Suprapubic skin (tissue), 4 donors: ENCODE data around the gene FAM3B. TPM values are rescaled to one million over a fixed set of nuclear protein-coding genes. Genes with fewer than 3 reads are reported as not detected.

Experiments used
- DNase-seq, 2 donors: peaks; one replicate each; pipeline ENCODE4 v3.0.0-alpha.2; 2019; ENCODE audit warnings: low spot score in 2 of 2
- H3K27ac ChIP-seq: fragments of 200-600 bp; sonication (generic); one replicate; pipeline ENCODE4 v1.5.1; 2019
- H3K27me3 ChIP-seq: fragments of 200-600 bp; sonication (generic); one replicate; pipeline ENCODE4 v1.5.1; 2019
- H3K36me3 ChIP-seq: fragments of 200-600 bp; sonication (generic); one replicate; pipeline ENCODE4 v1.5.1; 2019
- H3K4me1 ChIP-seq: fragments of 200-600 bp; sonication (generic); one replicate; pipeline ENCODE4 v1.5.1; 2019
- H3K4me3 ChIP-seq: fragments of 200-600 bp; sonication (generic); one replicate; pipeline ENCODE4 v1.5.1; 2019; ENCODE audit warnings: mild to moderate bottlenecking
- H3K9me3 ChIP-seq: fragments of 200-600 bp; sonication (generic); one replicate; pipeline ENCODE4 v1.5.1; 2019
- EP300 ChIP-seq: sonication (generic); formaldehyde crosslinking; IDR thresholded peaks from one replicate; pipeline ENCODE4 v1.6.1; 2017; ENCODE audit warnings: antibody characterized with exemption
- POLR2A ChIP-seq, 2 donors: fragments of 450-650 bp; IDR thresholded peaks; one replicate each; pipeline ENCODE4 v1.6.1; 2017; ENCODE audit warnings: antibody characterized with exemption in 2 of 2, mild to moderate bottlenecking in 2 of 2, moderate library complexity in 2 of 2
- POLR2AphosphoS5 ChIP-seq, 3 donors: sonication (generic); formaldehyde crosslinking; IDR thresholded peaks; one replicate each; pipeline ENCODE4 v1.6.1; 2017; ENCODE audit warnings: antibody characterized with exemption in 3 of 3
- WGBS: methylation state at CpG from one replicate; pipeline ENCODE4 v1.1.5; 2018; 5-methylcytosine and 5-hydroxymethylcytosine counted together
- total RNA-seq, 4 donors: library from RNA; depleted of rRNA; stranded (reverse); fragments of >200 nt; gene quantifications; one replicate each; pipeline ENCODE4 v1.1.0, GENCODE V29; 2016
- TF ChIP-seq, protein P1 (sequence below), 2 donors: fragments of 200-600 bp in 1 of 2; fragments of 450-650 bp in 1 of 2; sonication (generic) in 1 of 2; IDR thresholded peaks; one replicate each; pipeline ENCODE4 v1.5.1; 2016 to 2019; ENCODE audit warnings: antibody characterized with exemption in 2 of 2, mild to moderate bottlenecking in 1 of 2, moderate library complexity in 1 of 2

FAM3B gene
- 1 to 10 TPM in 3 of 4 donors, not detected in 1; 1.9 to 3.3 (median 3.1) TPM for total RNA-seq

- DNase-seq, result peak in 1 of 2 donors; percentile 68
- 10% methylated on average over 8 of the region's 55 CpGs for WGBS
- Histone ChIP-seq H3K27ac (peak within 1 kb of the TSS; percentile 34), H3K27me3 (peaks cover 16% of the 10 kb centered on the region), H3K36me3 (no peaks in the 10 kb centered on the region), H3K9me3 (no peaks in the 10 kb centered on the region), H3K4me3 (peak within 1 kb of the TSS; percentile 45), H3K4me1 (peaks cover 13% of the 10 kb centered on the region)
- TF ChIP-seq, protein P1, sequence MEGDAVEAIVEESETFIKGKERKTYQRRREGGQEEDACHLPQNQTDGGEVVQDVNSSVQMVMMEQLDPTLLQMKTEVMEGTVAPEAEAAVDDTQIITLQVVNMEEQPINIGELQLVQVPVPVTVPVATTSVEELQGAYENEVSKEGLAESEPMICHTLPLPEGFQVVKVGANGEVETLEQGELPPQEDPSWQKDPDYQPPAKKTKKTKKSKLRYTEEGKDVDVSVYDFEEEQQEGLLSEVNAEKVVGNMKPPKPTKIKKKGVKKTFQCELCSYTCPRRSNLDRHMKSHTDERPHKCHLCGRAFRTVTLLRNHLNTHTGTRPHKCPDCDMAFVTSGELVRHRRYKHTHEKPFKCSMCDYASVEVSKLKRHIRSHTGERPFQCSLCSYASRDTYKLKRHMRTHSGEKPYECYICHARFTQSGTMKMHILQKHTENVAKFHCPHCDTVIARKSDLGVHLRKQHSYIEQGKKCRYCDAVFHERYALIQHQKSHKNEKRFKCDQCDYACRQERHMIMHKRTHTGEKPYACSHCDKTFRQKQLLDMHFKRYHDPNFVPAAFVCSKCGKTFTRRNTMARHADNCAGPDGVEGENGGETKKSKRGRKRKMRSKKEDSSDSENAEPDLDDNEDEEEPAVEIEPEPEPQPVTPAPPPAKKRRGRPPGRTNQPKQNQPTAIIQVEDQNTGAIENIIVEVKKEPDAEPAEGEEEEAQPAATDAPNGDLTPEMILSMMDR (IDR thresholded peaks at IDR 0.05), result no peak
- TF ChIP-seq EP300 (no peak), POLR2AphosphoS5 (IDR thresholded peaks at IDR 0.05) (no peak), POLR2A (IDR thresholded peaks at IDR 0.05) (no peak)
Observed at GRCh38 chr21:41316200-41317062, at the start of gene FAM3B. TSS of gene FAM3B (plus strand) at chr21:41316801. CDS start at chr21:41316880, 79 bp downstream.

DNA sequence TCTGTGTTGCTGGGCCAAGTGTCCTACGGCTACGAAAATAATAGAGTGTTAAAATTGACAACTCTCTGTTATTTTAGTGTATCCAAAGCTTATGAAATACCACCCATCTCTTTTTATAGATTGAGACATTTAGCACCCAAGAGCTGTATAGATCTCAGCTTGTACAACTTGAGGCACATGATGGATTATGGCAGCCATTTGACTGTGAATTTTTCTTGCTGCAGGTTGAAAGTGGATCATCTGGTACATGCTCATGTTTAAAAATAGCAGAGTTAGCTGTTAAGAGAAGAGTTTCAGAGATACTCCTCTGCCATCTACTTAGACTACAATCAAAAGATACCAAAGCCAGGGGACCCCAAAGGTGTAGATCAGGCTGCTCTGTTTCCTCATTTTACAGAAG lies 49.3 kb upstream of the FAM3B start:
- no peak overlapping the region for H3K4me3 ChIP-seq
- H3K27me3 ChIP-seq, result no peaks in the 10 kb centered on the region
- TF ChIP-seq, protein P1 (IDR thresholded peaks at IDR 0.05), result no peak
- TF ChIP-seq POLR2AphosphoS5 (IDR thresholded peaks at IDR 0.05) (no peak), EP300 (no peak), POLR2A (IDR thresholded peaks at IDR 0.05) (no peak)
- 90% methylated on average over 2 of the region's 2 CpGs for WGBS
- H3K9me3 ChIP-seq, result peaks cover 6% of the 10 kb centered on the region
- no peaks in the 10 kb centered on the region for H3K4me1 ChIP-seq
- no peak for DNase-seq
- no peak overlapping the region for H3K27ac ChIP-seq
- H3K36me3 ChIP-seq, result no peaks in the 10 kb centered on the region

DNA sequence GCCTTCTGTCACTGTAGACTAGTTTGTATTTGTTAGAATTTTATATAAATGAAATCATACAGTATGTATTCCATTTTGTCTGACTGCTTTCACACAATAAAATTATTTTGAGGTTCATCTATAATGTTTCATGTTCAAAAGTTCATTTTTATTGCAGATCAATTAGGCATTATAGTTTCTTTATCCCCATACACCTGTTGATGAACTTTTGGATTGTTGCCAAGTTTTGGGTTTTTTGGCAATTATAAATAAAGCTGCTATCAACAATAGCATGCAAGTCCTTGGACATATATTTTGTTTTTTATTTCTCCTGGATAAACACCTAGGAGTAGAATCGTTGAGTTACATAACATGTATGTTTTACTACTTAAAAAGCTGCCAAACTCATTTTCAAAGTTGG lies 47.1 kb upstream of the FAM3B start:
- Histone ChIP-seq H3K4me1 (no peaks in the 10 kb centered on the region), H3K27me3 (no peaks in the 10 kb centered on the region), H3K27ac (no peak overlapping the region), H3K9me3 (peaks cover 6% of the 10 kb centered on the region), H3K4me3 (no peak overlapping the region), H3K36me3 (no peaks in the 10 kb centered on the region)
- TF ChIP-seq, protein P1 (IDR thresholded peaks at IDR 0.05), result no peak
- TF ChIP-seq POLR2A (IDR thresholded peaks at IDR 0.05), result no peak
- TF ChIP-seq POLR2AphosphoS5 (IDR thresholded peaks at IDR 0.05), result no peak
- no peak for TF ChIP-seq EP300
- 32% methylated on average over 1 of the region's 1 CpG for WGBS
- DNase-seq, result no peak

- H3K4me1 ChIP-seq, result peaks cover 4% of the 10 kb centered on the region
Observed at GRCh38 chr21:41277196-41277595, 39.4 kb upstream of the FAM3B start.

DNA sequence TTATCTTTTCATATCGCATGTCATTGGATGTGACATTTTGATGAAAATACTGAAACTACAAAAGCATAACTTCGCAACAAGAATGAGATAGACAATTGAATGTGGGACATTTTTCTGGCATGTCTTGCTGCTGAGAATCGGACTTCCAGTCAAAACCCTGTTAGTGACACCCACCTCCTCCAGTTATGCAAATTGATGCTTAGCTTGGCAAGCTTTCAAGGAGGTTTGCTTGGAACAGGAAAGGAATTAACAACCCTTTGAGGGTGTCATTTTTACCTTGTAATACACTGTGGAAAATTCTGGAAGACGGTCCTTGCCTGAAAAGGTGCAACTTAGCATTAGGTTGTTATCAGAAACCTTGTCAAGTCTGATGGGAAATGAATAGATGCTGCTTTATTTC lies 38.8 kb upstream of the FAM3B start:
- no peaks in the 10 kb centered on the region for H3K9me3 ChIP-seq
- WGBS, result 66% methylated on average over 4 of the region's 4 CpGs
- DNase-seq, result no peak

More at GRCh38 chr21:41277196-41277595, 39.4 kb upstream of the FAM3B start:
- peaks cover under 1% of the 10 kb centered on the region for H3K9me3 ChIP-seq
- no peak overlapping the region for H3K4me3 ChIP-seq
- DNase-seq, result no peak
- TF ChIP-seq POLR2A (IDR thresholded peaks at IDR 0.05), result no peak
- TF ChIP-seq POLR2AphosphoS5 (IDR thresholded peaks at IDR 0.05), result no peak
- TF ChIP-seq, protein P1 (IDR thresholded peaks at IDR 0.05), result no peak
- no peak overlapping the region for H3K27ac ChIP-seq
- 79% methylated on average over 12 of the region's 12 CpGs for WGBS
- peaks cover under 1% of the 10 kb centered on the region for H3K27me3 ChIP-seq
- H3K36me3 ChIP-seq, result peaks cover 16% of the 10 kb centered on the region

More for the DNA sequence above, 38.8 kb upstream of the FAM3B start:
- no peak overlapping the region for H3K27ac ChIP-seq
- no peak for TF ChIP-seq POLR2A (IDR thresholded peaks at IDR 0.05)
- TF ChIP-seq POLR2AphosphoS5 (IDR thresholded peaks at IDR 0.05), result no peak
- TF ChIP-seq, protein P1 (IDR thresholded peaks at IDR 0.05), result no peak
- TF ChIP-seq EP300, result no peak
- H3K4me1 ChIP-seq, result peaks cover 4% of the 10 kb centered on the region
- no peak overlapping the region for H3K4me3 ChIP-seq
- H3K27me3 ChIP-seq, result peaks cover 7% of the 10 kb centered on the region
- peaks cover 16% of the 10 kb centered on the region for H3K36me3 ChIP-seq
